Astrocyte (in vitro differentiated cells and primary cell): ENCODE data around the gene MYH15.

Source experiments
- EZH2 ChIP-seq: IDR thresholded peaks from 2 replicates; pipeline ENCODE4 v1.6.1; 2012; ENCODE audit warnings: mild to moderate bottlenecking, low read length, inconsistent platforms; ENCODE audit not compliant: insufficient read depth
- TF ChIP-seq, protein P1 (sequence below): IDR thresholded peaks from 2 replicates; pipeline ENCODE4 v1.5.1; 2011; ENCODE audit warnings: low read depth, mild to moderate bottlenecking, inconsistent platforms, low read length, moderate library complexity; ENCODE audit not compliant: insufficient read depth

DNA sequence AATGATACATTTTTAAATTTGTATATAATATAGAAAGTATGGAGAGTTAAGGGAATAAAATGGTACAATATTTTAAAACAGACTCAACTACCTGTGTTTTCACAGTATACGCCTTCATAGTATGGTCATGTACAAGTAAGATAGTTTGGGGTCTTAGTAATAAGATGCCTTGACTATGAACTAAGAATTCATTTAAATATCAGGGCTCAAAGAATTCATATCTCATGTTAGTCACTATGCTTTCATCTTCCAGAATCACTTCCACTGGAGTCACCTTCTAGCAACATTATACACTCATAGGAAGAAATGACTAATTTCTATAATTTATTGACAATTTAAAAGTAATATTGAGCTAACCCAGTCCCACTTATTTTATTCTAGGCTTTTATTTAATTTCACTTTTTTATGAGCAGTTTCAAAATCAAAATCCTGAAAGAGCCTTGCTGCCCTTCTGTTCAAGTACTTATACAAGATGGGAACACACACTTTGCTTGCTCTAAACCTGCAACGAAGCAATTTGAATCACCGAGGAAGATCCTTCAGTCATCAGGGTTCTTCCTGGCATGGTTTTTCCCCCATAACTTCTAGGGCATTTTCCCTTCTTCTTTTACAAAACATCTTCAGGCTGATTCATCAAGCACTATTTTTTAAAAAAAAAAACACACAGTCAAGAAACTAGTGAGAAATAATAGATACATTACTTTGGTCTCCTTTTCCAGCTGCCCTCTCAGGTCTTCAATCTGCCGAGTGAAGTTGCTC, 94.1 kb downstream of the MYH15 start:
- TF ChIP-seq, protein P1, sequence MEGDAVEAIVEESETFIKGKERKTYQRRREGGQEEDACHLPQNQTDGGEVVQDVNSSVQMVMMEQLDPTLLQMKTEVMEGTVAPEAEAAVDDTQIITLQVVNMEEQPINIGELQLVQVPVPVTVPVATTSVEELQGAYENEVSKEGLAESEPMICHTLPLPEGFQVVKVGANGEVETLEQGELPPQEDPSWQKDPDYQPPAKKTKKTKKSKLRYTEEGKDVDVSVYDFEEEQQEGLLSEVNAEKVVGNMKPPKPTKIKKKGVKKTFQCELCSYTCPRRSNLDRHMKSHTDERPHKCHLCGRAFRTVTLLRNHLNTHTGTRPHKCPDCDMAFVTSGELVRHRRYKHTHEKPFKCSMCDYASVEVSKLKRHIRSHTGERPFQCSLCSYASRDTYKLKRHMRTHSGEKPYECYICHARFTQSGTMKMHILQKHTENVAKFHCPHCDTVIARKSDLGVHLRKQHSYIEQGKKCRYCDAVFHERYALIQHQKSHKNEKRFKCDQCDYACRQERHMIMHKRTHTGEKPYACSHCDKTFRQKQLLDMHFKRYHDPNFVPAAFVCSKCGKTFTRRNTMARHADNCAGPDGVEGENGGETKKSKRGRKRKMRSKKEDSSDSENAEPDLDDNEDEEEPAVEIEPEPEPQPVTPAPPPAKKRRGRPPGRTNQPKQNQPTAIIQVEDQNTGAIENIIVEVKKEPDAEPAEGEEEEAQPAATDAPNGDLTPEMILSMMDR, result no peak
- TF ChIP-seq EZH2, result no peak
